ENCODE data around the gene DOCK8.

The DOCK8 gene

DNA sequence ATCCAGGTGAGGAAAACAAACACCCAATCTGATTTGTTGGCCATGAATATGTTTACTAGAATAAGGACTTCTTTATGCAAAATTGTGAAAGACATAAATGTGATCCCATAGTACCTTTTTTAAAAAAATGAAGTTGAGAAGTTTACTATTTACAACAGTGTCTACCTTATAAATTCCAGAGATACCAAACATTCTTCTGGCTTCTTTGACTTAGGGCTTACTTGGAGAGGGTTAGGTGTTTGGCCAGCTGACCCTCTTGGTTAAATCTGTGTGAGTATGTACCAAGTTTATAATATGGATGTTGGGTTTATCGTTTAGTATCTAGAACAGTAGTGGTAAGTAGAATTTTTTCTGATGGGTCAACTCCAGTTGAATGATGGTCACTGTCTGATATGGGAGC lies 212.3 kb downstream of the DOCK8 start:
- H3K36me3 ChIP-seq (ENCODE audit: control insufficient read depth in 5 of 5, insufficient read depth in 5 of 5, low read length in 5 of 5): peaks cover 7 to 35% (median 9%) of the 10 kb centered on the region in 5 donors
- H3K9me3 ChIP-seq (ENCODE audit: control insufficient read depth in 5 of 5, low read length in 5 of 5): no peaks in the 10 kb centered on the region

DNA sequence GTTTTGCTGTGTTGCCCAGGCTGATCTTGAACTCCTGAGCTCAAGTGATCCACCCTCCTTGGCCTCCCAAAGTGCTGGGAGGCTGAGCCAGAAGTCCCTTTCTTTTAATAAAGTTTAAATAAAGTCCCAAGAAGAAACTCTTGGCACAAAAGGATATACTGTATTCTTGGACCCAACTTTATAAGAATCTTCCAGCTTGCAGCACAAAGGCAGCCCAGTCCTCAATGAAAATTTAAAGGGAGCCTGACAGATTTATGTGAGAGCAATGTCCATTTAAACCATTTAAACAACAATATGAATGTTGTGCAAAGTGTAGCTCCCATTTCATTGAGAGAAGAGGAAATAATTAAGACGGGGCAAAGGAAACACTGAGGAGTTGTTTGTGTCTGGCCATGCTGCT lies 217.0 kb downstream of the DOCK8 start:
- no peak overlapping the region for H3K4me3 ChIP-seq (ENCODE audit: low read depth in 1 of 5, low read length in 5 of 5)
- H3K36me3 ChIP-seq (ENCODE audit: control insufficient read depth in 5 of 5, insufficient read depth in 5 of 5, low read length in 5 of 5): peaks cover 14 to 48% (median 24%) of the 10 kb centered on the region in 5 donors
- H3K27ac ChIP-seq (ENCODE audit: low read depth, low read length): no peak overlapping the region
- H3K9ac ChIP-seq (ENCODE audit: low read length in 5 of 5): no peak overlapping the region
- H3K27me3 ChIP-seq (ENCODE audit: control insufficient read depth in 5 of 5, insufficient read depth in 4 of 5, low read length in 5 of 5): no peaks in the 10 kb centered on the region
- no peaks in the 10 kb centered on the region for H3K9me3 ChIP-seq (ENCODE audit: control insufficient read depth in 5 of 5, low read length in 5 of 5)
- H3K4me1 ChIP-seq (ENCODE audit: control insufficient read depth in 5 of 5, insufficient read depth in 5 of 5, low read length in 5 of 5): peaks cover 0 to 8% (median 2%) of the 10 kb centered on the region in 5 donors

More for the DNA sequence above, 212.3 kb downstream of the DOCK8 start:
- Histone ChIP-seq H3K4me1 (ENCODE audit: control insufficient read depth in 5 of 5, insufficient read depth in 5 of 5, low read length in 5 of 5) (no peaks in the 10 kb centered on the region), H3K27ac (ENCODE audit: low read depth, low read length) (no peak overlapping the region), H3K4me3 (ENCODE audit: low read depth in 1 of 5, low read length in 5 of 5) (no peak overlapping the region), H3K9ac (ENCODE audit: low read length in 5 of 5) (no peak overlapping the region), H3K27me3 (ENCODE audit: control insufficient read depth in 5 of 5, insufficient read depth in 4 of 5, low read length in 5 of 5) (no peaks in the 10 kb centered on the region)

DNA sequence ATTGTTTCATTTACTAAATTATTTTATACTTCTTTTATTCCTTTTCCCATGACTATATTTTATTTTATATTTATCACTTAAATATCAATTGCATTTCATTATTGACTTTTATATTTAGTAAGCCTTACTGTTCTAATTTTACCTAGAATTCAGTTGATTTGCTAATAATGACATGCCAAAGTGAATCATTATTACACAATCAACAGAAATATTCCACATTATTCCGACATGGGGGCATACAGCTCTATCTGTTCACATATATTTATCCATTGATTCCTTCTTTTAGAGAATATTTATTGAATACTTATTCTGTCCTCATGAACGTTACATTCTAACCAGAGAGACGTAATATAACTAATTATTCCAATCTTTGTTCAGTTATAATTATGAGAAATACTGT lies 221.8 kb downstream of the DOCK8 start:
- Histone ChIP-seq H3K27me3 (ENCODE audit: control insufficient read depth in 5 of 5, insufficient read depth in 4 of 5, low read length in 5 of 5) (no peaks in the 10 kb centered on the region), H3K36me3 (ENCODE audit: control insufficient read depth in 5 of 5, insufficient read depth in 5 of 5, low read length in 5 of 5) (peaks cover 7 to 45% (median 15%) of the 10 kb centered on the region in 5 donors), H3K4me3 (ENCODE audit: low read depth in 1 of 5, low read length in 5 of 5) (no peak overlapping the region), H3K4me1 (ENCODE audit: control insufficient read depth in 5 of 5, insufficient read depth in 5 of 5, low read length in 5 of 5) (peaks cover 0 to 41% (median 36%) of the 10 kb centered on the region in 5 donors), H3K9ac (ENCODE audit: low read length in 5 of 5) (peak overlapping the region in 1 of 5 donors; percentile 0), H3K27ac (ENCODE audit: low read depth, low read length) (peak overlapping the region; percentile 94), H3K9me3 (ENCODE audit: control insufficient read depth in 5 of 5, low read length in 5 of 5) (no peaks in the 10 kb centered on the region)

DNA sequence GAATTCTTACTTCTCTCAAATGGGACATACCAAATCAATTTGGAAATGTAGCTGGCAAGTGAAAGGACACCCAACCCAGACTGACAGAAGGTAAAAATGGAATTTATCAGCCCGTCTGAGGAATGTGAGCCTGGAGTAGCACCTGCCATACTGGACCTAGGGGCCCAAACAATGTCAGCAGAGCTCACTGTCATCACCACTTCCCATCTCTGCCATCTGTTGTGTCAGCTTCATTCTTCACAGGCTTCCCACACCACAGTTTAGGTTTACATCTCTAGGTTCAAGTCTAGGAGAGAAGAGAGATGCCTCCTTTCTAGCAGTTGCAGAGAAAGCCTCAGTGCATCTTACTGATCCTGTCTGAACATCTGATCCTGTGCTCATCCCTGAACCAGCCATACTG lies 222.4 kb downstream of the DOCK8 start:
- Histone ChIP-seq H3K4me3 (ENCODE audit: low read depth in 1 of 5, low read length in 5 of 5) (no peak overlapping the region), H3K9ac (ENCODE audit: low read length in 5 of 5) (peak overlapping the region in 2 of 5 donors; percentile 0 to 50), H3K27ac (ENCODE audit: low read depth, low read length) (peak overlapping the region; percentile 94), H3K9me3 (ENCODE audit: control insufficient read depth in 5 of 5, low read length in 5 of 5) (no peaks in the 10 kb centered on the region), H3K27me3 (ENCODE audit: control insufficient read depth in 5 of 5, insufficient read depth in 4 of 5, low read length in 5 of 5) (no peaks in the 10 kb centered on the region), H3K4me1 (ENCODE audit: control insufficient read depth in 5 of 5, insufficient read depth in 5 of 5, low read length in 5 of 5) (peaks cover 0 to 41% (median 36%) of the 10 kb centered on the region in 5 donors), H3K36me3 (ENCODE audit: control insufficient read depth in 5 of 5, insufficient read depth in 5 of 5, low read length in 5 of 5) (peaks cover 7 to 45% (median 15%) of the 10 kb centered on the region in 5 donors)

DNA sequence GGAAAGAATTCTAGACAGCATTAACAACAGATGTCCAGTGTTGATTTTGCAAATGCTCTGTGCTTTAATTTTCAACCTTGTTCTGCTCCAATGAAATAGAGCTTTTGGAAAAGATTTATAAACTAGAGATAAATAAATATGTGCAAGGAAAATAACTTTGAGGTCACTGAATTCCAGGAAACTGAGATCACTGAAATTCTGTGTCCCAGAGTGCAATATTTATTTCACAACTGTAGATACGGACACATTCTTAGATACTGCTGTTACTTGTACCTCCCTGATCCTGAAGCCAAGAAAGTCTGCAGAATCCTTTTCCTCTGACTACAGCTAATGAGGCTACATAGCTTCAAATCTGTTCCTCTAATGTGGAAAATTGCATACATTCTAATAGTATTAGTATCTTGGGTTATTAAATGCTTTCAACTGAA lies 222.9 kb downstream of the DOCK8 start:
- Histone ChIP-seq H3K36me3 (ENCODE audit: control insufficient read depth in 5 of 5, insufficient read depth in 5 of 5, low read length in 5 of 5) (peaks cover 7 to 46% (median 15%) of the 10 kb centered on the region in 5 donors), H3K27ac (ENCODE audit: low read depth, low read length) (peak overlapping the region; percentile 94)

DNA sequence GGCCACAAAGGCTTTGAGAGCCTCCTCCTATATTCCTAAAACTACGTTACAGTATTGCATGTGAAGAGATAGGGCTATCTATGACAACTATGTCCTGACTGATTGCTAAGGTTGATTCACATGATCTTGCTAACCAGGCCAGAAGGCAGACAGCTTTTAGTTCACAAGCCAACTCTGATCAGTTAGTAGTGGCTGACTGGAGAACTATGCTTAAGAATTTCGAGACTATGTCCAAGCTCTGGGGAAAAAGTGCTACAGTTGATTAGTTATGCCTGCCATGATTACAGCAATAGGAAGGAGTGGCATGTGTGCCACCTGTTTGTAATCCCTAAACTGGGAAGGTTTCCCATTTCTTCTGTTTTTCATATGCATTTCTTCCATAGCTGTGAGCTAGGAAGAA lies 223.4 kb downstream of the DOCK8 start:
- Histone ChIP-seq H3K4me3 (ENCODE audit: low read depth in 1 of 5, low read length in 5 of 5) (peak overlapping the region in 1 of 5 donors; percentile 4), H3K9me3 (ENCODE audit: control insufficient read depth in 5 of 5, low read length in 5 of 5) (no peaks in the 10 kb centered on the region), H3K9ac (ENCODE audit: low read length in 5 of 5) (peak overlapping the region in 2 of 5 donors; percentile 1 to 61), H3K4me1 (ENCODE audit: control insufficient read depth in 5 of 5, insufficient read depth in 5 of 5, low read length in 5 of 5) (peaks cover 3 to 49% (median 39%) of the 10 kb centered on the region in 5 donors), H3K27me3 (ENCODE audit: control insufficient read depth in 5 of 5, insufficient read depth in 4 of 5, low read length in 5 of 5) (no peaks in the 10 kb centered on the region), H3K27ac (ENCODE audit: low read depth, low read length) (peak overlapping the region; percentile 94), H3K36me3 (ENCODE audit: control insufficient read depth in 5 of 5, insufficient read depth in 5 of 5, low read length in 5 of 5) (peaks cover 6 to 44% (median 16%) of the 10 kb centered on the region in 5 donors)

More for the DNA sequence above, 222.9 kb downstream of the DOCK8 start:
- Histone ChIP-seq H3K9me3 (ENCODE audit: control insufficient read depth in 5 of 5, low read length in 5 of 5) (no peaks in the 10 kb centered on the region), H3K4me3 (ENCODE audit: low read depth in 1 of 5, low read length in 5 of 5) (no peak overlapping the region), H3K9ac (ENCODE audit: low read length in 5 of 5) (peak overlapping the region in 3 of 5 donors; percentile 1 to 61 (median 50)), H3K4me1 (ENCODE audit: control insufficient read depth in 5 of 5, insufficient read depth in 5 of 5, low read length in 5 of 5) (peaks cover 2 to 45% (median 39%) of the 10 kb centered on the region in 5 donors), H3K27me3 (ENCODE audit: control insufficient read depth in 5 of 5, insufficient read depth in 4 of 5, low read length in 5 of 5) (no peaks in the 10 kb centered on the region)

DNA sequence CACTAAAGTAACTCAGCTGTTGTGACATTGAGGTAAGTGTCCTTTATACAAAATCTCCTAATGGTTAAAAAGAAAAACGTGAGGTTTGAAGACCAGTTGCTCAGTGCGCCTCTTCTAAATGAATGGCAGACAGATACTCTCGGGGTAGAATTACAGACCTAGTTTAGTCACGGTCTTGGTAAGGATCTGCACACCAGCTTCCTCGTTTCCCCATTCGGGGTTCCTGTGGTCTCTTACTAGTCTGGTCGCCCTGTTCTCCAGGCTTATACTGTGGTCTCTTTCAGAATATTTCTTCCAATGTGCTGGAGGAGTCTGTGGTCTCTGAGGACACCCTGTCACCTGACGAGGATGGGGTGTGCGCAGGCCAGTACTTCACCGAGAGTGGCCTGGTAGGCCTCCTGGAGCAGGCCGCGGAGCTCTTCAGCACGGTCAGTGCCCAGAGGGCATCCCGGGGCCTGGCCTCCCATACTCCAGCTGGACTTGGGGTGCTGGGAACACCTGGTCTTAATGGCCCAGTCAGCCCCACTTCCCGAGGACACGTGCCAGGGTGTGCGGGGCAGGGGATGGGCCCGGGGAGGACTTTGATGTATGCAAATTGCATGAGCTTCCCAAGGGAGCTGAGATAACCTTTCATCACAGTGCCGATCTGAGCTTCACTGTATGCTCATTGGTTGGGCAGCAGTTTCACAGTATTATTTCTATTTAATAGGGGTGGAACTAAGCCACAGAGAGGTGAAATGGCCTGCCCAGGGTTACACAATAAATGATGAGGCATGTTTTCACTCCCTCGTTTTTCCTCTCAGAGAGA lies 224.5 kb downstream of the DOCK8 start:
- H3K9me3 ChIP-seq (ENCODE audit: control insufficient read depth in 5 of 5, low read length in 5 of 5): no peaks in the 10 kb centered on the region
- peak overlapping the region; percentile 94 for H3K27ac ChIP-seq (ENCODE audit: low read depth, low read length)
- H3K36me3 ChIP-seq (ENCODE audit: control insufficient read depth in 5 of 5, insufficient read depth in 5 of 5, low read length in 5 of 5): peaks cover 14 to 49% (median 21%) of the 10 kb centered on the region in 5 donors
- peak overlapping the region in 1 of 5 donors; percentile 60 for H3K9ac ChIP-seq (ENCODE audit: low read length in 5 of 5)
- no peak overlapping the region for H3K4me3 ChIP-seq (ENCODE audit: low read depth in 1 of 5, low read length in 5 of 5)
- H3K27me3 ChIP-seq (ENCODE audit: control insufficient read depth in 5 of 5, insufficient read depth in 4 of 5, low read length in 5 of 5): no peaks in the 10 kb centered on the region
- peaks cover 3 to 49% (median 39%) of the 10 kb centered on the region in 5 donors for H3K4me1 ChIP-seq (ENCODE audit: control insufficient read depth in 5 of 5, insufficient read depth in 5 of 5, low read length in 5 of 5)

DNA sequence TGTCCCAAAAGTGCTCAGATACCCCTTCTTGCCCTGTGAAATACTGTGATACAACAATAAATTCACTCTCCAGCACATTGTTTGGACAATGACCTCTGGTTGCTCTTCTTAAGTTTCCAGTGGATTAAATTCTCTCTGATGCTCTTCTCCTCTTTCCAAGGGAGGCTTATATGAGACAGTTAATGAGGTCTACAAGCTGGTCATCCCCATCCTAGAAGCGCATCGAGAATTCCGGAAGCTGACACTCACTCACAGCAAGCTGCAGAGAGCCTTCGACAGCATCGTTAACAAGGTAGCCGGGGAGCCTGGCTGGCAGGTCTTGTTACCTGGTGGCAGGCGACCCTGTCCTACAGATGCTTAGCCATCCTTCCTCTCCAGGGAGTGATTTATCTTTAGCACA lies 226.5 kb downstream of the DOCK8 start:
- H3K27me3 ChIP-seq (ENCODE audit: control insufficient read depth in 5 of 5, insufficient read depth in 4 of 5, low read length in 5 of 5): no peaks in the 10 kb centered on the region
- H3K4me1 ChIP-seq (ENCODE audit: control insufficient read depth in 5 of 5, insufficient read depth in 5 of 5, low read length in 5 of 5): peaks cover 3 to 63% (median 43%) of the 10 kb centered on the region in 5 donors
- H3K36me3 ChIP-seq (ENCODE audit: control insufficient read depth in 5 of 5, insufficient read depth in 5 of 5, low read length in 5 of 5): peaks cover 11 to 51% (median 14%) of the 10 kb centered on the region in 5 donors
- no peak overlapping the region for H3K4me3 ChIP-seq (ENCODE audit: low read depth in 1 of 5, low read length in 5 of 5)
- H3K9ac ChIP-seq (ENCODE audit: low read length in 5 of 5): no peak overlapping the region
- H3K27ac ChIP-seq (ENCODE audit: low read depth, low read length): no peak overlapping the region
- H3K9me3 ChIP-seq (ENCODE audit: control insufficient read depth in 5 of 5, low read length in 5 of 5): no peaks in the 10 kb centered on the region

DNA sequence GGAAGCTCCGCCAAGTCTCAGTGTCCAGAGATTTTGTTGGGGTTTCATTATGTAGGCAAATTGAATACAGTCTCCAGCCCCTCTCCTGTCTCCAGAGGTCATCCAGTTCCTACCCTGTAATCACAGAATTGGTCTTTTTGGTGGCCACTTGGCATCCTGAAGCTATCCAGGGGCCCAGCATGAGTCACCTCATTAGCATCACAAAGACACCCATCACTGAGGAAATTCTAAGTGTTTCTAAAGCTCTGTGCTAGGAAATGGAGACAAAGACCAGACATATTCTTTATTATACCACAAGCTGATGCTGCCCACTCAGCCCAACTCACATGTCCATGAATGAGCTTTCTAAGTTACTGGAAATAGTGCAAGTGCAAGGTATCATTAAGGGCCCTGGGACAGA lies 229.9 kb downstream of the DOCK8 start:
- Histone ChIP-seq H3K9ac (ENCODE audit: low read length in 5 of 5) (no peak overlapping the region), H3K4me1 (ENCODE audit: control insufficient read depth in 5 of 5, insufficient read depth in 5 of 5, low read length in 5 of 5) (peaks cover 3 to 33% (median 16%) of the 10 kb centered on the region in 5 donors), H3K27ac (ENCODE audit: low read depth, low read length) (peak overlapping the region; percentile 45), H3K9me3 (ENCODE audit: control insufficient read depth in 5 of 5, low read length in 5 of 5) (no peaks in the 10 kb centered on the region), H3K27me3 (ENCODE audit: control insufficient read depth in 5 of 5, insufficient read depth in 4 of 5, low read length in 5 of 5) (no peaks in the 10 kb centered on the region), H3K36me3 (ENCODE audit: control insufficient read depth in 5 of 5, insufficient read depth in 5 of 5, low read length in 5 of 5) (peaks cover 11 to 53% (median 19%) of the 10 kb centered on the region in 5 donors), H3K4me3 (ENCODE audit: low read depth in 1 of 5, low read length in 5 of 5) (no peak overlapping the region)

DNA sequence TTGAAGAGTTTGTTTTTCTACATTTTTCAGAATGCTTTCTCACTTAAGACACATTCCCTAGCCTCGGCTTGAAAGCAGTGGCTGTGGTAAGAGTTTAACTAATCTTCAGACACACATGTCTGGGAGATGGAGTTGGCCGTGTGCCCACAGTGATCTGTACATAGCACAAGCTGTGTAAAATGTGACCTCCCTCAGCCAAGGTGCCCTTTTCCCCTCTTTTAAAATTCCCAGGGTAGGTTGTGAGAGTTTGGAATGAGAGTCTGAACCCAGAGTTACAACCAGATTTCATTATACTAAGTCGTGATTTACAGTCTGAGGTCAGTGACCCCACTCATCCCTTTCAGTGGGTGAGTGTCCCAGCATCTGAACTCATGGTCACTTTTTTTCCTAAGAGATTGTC lies 230.4 kb downstream of the DOCK8 start:
- Histone ChIP-seq H3K27ac (ENCODE audit: low read depth, low read length) (peak overlapping the region; percentile 45), H3K4me3 (ENCODE audit: low read depth in 1 of 5, low read length in 5 of 5) (no peak overlapping the region), H3K4me1 (ENCODE audit: control insufficient read depth in 5 of 5, insufficient read depth in 5 of 5, low read length in 5 of 5) (peaks cover 3 to 29% (median 11%) of the 10 kb centered on the region in 5 donors), H3K27me3 (ENCODE audit: control insufficient read depth in 5 of 5, insufficient read depth in 4 of 5, low read length in 5 of 5) (no peaks in the 10 kb centered on the region), H3K9ac (ENCODE audit: low read length in 5 of 5) (no peak overlapping the region), H3K9me3 (ENCODE audit: control insufficient read depth in 5 of 5, low read length in 5 of 5) (no peaks in the 10 kb centered on the region), H3K36me3 (ENCODE audit: control insufficient read depth in 5 of 5, insufficient read depth in 5 of 5, low read length in 5 of 5) (peaks cover 15 to 57% (median 23%) of the 10 kb centered on the region in 5 donors)
